HG03175 (cell line): ENCODE measurements around the gene SPAG16.
A peak's percentile ranks its signal among the peaks of the same experiment; 100 is the strongest.
"Not testable (repeated sequence)": the region's sequence is repeated elsewhere in the genome, so short reads cannot be mapped to it uniquely, and the experiment has no call there.

ENCODE experiments used
- ATAC-seq: cut with Tn5 transposase; IDR thresholded peaks from one replicate; pipeline ENCODE4 v1.9.1; 2021; ENCODE audit warnings: mild to moderate bottlenecking, moderate library complexity; ENCODE audit not compliant: unreplicated experiment

SPAG16 gene

DNA sequence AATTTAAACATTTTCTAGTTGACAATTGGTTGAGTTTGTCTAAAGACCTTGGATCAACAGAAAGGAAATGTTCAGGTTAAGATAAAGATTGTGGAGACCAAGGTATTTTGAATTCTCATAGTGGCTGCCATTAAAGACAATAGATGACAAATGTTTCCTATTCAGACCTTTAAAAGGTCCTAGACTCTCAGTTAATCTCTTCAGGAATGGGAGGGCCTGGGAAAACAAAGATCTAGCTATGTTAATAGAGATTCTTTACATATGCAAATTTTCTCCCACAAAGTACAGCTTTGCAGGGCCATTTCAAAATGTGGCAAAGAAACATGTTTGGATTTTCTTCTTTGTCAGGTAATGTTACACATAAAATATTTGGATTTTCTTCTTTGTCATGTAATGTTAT, 403.9 kb downstream of the SPAG16 start:
- no peak for ATAC-seq

GRCh38 chr2:213688825-213689224, 404.6 kb downstream of the SPAG16 start:
- ATAC-seq, result not testable (repeated sequence)

GRCh38 chr2:213689585-213689984, 405.3 kb downstream of the SPAG16 start:
- ATAC-seq, result no peak

DNA sequence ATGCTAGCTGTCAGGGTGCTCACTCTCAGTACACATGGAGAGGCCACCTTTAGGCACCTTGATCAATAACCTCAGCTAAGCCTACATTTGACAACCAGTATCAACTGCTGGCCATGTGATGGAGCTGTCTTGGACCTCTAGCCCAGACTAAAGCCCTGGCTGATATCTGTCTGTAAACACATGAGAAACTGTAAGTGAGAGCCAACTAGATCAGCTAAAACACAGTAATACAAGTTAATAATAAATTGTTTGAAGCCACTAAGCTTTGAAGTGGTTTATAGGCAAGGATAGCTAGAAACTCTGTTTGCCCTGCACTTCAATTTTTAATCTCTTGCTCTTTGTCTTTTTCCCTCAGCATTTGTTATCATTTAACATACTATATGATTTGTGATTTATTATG, 407.1 kb downstream of the SPAG16 start:
- ATAC-seq, result no peak

- peak; percentile 47 for ATAC-seq
Measured at GRCh38 chr2:213696442-213696841, 412.2 kb downstream of the SPAG16 start.

DNA sequence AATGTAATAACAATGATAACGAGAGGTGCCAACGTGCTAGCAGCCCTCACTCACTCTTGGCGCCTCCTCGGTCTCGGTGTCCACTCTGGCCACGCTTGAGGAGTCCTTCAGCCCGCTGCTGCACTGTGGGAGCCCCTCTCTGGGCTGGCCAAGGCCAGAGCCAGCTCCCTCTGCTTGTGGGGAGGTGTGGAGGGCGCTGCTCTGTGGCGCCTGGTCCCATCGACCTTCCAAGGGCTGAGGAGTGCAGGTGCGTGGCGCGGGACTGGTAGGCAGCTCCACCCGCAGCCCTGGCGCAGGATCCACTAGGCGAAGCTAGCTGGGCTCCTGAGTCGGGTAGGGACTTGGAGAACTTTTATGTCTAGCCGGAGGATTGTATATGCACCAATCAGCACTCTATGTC, 417.1 kb downstream of the SPAG16 start:
- ATAC-seq, result not testable (repeated sequence)

DNA sequence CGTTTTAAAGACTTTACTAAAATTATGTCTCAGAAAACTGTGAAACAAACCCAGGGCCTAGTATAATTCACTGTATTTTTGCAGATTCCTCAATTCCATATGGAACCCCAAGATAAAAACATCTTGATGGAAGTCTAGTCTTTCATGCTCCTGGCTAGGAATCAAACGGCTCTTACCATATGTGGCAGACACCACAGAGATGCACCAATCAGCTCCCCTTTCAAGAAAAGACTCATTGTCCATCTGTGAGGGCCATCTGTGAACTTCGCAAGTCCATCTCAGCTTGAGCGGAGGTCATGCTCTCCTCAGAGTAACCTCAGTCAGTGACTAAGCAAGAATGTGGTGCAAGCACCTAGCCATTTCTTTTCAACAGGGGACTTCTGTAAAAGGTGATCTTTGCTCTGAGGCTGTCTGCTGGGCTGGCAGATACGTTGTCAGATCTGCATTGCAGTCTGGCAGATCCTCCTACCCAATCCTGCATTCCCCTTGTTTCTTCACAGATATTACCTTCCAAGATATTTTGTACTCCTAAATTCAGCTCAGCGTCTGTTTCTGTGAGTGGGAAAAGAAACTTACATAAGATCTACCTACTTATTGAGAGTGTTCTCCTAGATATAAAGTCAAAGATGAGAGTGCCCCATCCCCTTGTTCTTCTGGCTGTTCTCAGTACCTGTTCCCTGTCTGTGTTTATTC, 419.3 kb downstream of the SPAG16 start:
- ATAC-seq, result no peak

DNA sequence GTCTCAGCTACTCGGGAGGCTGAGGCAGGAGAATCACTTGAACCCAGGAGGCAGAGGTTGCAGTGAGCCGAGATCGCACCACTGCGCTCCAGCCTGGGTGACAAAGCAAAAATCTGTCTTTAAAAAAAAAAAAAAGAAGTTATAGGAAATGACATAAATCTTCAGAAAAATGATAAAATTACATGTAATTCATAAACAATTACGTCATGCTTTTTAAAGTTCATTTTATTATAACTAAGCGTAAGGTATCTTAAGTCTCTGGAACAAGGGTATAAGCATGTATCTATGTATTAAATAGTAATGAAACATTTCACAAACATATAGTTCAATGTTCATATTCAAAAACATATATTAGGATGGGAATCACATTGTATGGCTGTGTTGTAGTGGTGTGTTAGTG, 425.9 kb downstream of the SPAG16 start:
- no peak for ATAC-seq

- not testable (repeated sequence) for ATAC-seq
Measured at GRCh38 chr2:213718411-213718810, 434.1 kb downstream of the SPAG16 start.

- ATAC-seq, result no peak
Measured at GRCh38 chr2:213722565-213722964, 438.3 kb downstream of the SPAG16 start.

DNA sequence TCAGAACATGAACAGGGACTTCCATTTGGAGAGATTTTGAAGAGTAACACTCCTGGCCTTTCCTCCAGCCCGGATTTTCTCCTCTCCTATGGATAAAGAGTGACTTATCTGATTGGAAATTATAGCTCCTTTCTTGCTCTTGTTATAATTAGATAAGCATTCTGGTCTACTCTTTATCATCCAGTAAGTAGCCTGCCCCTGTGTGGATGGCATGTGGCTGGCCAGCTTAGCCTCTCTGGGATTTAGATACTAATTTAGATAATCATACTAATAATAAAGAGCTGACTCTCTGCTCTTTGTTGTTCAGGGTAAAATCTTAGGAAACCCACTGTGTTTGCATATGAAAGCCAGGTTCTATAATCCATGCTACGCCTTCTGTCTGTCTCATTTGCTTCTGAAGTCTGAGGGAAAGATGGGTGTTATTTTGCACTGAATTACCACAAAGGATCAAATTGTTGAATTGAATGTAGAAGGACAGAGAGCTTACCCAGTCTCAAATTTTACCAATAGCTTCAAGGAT, 438.8 kb downstream of the SPAG16 start:
- no peak for ATAC-seq

GRCh38 chr2:213723707-213724106, 439.4 kb downstream of the SPAG16 start:
- no peak for ATAC-seq

DNA sequence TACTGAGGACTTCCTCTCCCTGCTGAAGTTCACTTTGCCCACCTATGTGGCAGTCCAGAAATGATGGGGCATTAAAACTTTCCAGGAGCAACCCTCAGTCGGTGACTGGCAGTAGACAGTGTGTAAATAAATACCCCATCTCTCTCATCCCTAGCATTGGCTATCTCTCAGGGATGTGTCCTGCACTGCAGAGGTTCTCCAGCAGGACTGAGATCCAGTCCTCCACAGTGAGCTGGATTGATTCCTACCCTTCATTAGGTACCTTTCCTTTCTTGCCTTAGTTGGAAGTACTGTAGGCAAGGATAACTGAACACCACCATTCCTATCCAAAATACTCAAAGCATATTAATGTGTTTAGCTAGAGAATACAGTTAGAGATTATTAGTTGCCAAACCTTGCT, 441.8 kb downstream of the SPAG16 start:
- no peak for ATAC-seq

GRCh38 chr2:213733893-213734292, 449.6 kb downstream of the SPAG16 start:
- peak; percentile 82 for ATAC-seq

- ATAC-seq, result peak; percentile 92
Measured at GRCh38 chr2:213740453-213740852, 456.2 kb downstream of the SPAG16 start.

DNA sequence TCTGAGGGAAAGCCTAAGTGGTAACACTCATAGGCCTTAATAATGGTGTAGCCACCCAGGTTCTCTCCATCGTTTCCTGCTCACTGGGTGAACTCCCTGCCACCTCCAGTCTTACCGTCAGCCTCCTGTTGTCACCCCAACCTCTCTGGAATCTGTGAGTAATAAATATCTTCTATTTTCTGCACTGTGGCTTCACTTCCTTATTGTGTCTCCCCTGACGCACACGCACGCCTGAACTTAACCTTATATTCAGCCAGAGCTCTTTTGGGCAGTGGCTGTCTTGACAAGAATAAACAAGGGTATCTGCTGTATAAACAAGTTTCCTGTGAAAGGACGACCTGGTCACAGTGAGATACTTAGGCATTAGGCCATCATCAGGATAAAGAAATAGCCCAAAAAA, 467.2 kb downstream of the SPAG16 start:
- ATAC-seq, result peak; percentile 97

DNA sequence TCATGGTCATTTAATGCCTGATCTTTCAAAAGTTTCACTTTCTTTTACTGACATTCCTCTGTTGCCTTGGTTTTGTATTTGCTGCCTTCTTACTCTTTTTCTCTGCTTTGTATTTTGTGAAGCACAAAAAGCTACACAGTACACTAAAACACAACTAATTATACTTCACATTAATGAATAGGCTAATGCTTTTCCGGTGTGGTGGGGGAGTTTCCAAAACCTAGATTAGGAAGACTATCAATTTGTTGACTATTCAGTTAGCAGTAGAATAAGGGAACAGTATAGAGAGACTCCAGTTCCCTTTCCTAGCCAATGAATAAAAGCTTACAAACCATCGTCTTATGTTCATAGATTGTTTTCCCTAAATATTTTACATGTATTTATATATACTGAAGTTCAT, 468.3 kb downstream of the SPAG16 start:
- no peak for ATAC-seq

DNA sequence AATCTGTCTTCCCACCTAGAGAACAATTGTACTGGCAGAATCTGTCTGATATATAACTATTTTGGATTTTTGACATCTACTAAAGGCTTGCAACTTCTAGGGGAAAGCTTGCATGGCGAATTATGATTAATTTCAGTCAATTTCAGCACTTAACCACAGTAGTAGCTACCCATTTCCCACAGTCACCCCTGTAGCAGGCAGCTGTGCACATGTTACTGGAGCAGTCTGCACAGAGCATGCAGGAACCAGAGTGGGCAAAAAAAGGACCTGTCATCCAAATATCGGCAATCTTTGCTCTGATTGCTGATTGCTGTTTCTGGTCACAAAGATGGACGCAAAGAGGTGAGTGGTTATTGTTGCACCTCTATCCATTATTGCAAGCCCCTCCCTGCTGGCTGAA, 473.3 kb downstream of the SPAG16 start:
- ATAC-seq, result no peak

DNA sequence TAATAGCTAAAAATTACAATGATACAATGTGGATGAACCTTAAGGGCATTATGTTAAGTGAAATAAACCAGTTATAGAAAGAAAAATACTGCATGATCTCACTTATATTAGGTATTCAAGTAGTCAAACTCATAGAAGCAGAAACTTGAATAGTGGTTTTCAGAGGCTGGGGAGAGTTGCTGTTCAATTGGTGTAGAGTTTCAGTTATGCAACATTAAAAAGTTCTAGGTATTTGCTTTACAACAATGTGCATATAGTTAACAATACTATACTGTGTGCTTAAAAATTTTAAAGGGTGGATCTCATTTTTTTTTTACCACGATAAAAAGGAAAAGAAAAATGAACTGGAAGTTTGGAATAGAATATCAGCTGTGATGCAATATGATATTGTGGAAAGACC, 479.1 kb downstream of the SPAG16 start:
- ATAC-seq, result no peak

DNA sequence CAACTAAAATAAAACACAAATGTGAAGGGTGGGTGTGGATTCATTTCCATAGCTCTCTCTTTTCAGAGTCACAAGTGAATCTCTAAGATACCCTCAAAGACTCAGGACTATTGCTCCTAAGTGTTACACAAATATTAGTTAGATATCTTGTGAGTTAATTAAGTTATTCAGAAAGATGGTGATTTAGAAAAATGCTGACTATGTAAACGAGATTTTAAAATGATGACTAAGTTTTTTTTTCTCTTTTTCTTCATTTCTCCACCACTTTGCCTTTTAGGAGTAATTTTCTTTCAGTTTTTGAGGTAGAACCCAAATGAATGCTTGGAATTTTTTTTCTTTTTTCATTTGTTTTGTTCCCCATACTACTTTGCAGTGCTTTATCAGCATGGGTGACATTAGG, 479.7 kb downstream of the SPAG16 start:
- ATAC-seq, result no peak

GRCh38 chr2:213764849-213765248, 480.6 kb downstream of the SPAG16 start:
- ATAC-seq, result no peak

GRCh38 chr2:213766062-213766461, 481.8 kb downstream of the SPAG16 start:
- ATAC-seq, result peak; percentile 44

DNA sequence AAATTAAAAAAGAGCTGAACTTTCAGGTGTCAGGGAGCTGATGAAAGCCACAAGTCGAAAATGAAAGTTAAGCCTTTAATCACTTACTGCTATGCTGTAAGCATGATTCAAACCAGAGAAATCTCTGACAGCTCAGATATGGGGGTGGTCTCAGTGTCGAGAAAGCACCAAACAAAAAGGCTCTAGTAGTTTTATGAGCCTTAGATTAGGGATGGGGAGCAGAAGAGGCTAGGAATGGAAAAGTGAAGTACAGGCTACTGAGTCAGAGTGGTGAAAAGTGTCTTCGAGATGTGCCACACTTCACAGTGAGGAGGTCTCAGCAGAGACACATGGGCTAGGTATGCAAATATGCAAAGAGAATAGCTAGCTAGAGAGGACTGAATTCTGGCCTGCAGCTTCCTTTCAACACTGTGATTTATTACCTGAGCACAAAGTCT, 482.2 kb downstream of the SPAG16 start:
- ATAC-seq, result peak; percentile 95
